GM18858 (cell line): ENCODE data around the gene ZNF526.

Experiments
- ATAC-seq: cut with Tn5 transposase; IDR thresholded peaks from one replicate; pipeline ENCODE4 v1.9.1; 2021; ENCODE audit not compliant: unreplicated experiment

The ZNF526 gene

DNA sequence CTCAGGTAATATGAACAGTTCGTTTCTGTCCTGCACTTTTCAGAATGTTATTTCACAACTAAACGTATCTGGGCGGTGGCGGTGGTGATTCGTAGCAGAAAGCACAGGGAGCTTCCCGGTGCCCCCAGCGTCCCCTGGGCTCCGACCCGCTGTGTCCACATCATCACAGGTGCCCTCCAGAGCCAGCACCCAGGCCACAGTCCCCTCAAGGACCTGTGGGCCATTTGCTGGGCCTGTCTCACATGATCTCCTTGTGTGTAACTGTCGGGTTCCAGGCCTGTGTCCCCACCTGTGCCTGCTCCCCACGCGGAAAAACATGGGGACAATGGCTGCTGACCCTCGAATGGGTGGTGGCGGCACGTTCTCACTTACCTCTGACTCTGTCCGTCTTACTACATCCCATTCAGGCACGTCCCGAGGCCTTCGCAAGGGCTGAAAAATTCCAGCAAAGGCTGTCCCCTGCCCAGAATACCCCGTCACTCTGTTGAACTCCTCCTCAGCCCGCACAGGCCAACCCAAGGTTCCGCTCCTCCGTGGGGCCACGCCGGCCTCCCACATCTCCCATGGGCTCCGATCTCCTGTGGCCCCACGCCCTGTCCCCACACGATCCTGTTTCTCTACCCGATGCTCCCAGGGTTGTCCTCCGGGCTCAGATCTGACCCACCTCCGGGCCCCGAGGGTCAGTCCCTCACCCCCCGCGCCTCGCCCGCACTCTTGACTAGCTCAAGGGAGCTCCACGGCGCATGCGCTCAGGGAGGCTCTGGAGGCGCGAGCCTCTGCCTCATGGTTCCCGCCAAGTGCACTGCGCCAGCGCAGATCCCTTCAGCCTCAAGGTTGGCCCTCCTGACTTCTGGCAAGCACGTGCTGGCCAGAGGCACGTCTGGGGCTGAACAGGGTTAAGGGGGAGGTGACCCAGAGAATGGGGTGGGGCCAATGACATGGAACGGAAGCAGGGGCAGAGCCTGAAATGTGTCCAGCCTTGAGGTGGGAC is 23.8 kb upstream of the ZNF526 start:
- ATAC-seq: no peak

GRCh38 chr19:42197375-42197817 is 22.7 kb upstream of the ZNF526 start:
- ATAC-seq: no peak

DNA sequence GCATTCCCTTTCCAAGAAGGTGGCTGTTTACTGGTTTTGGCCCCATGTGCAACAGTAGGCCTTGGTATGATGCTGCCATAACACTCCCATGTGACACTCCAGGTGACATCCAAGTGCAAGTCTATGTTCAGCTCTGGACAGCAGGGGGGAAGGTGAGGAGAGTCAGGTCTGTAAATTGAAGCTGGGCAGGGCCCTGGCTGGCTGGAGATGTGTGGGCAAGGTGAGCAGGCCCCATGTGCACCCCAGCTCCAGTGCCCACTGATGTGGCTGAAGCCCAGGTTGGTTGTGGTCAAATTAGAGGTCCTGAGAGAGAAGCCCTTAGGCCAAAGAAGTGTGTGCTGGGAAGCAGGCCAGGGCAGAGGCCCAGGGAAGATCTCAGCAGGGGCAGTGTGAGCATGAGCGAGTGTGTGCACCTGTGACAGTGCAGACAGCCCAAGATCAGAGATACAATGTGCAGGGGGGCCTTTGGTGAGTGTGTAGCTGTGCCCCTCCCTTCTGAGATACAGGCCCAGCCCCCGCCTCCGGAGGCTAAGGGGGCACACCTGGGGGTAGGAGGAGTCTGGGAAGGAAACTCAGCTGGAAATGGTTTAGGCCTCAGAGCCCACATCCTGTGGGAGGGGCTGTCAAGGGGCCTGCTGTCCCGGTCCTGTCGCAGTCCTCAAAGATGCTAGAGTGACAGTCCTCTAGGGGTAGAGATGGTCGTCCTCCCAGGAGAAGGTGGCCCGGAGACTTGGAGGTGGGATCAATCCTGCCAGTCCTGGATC is 21.3 kb upstream of the ZNF526 start:
- peak; percentile 38 for ATAC-seq

DNA sequence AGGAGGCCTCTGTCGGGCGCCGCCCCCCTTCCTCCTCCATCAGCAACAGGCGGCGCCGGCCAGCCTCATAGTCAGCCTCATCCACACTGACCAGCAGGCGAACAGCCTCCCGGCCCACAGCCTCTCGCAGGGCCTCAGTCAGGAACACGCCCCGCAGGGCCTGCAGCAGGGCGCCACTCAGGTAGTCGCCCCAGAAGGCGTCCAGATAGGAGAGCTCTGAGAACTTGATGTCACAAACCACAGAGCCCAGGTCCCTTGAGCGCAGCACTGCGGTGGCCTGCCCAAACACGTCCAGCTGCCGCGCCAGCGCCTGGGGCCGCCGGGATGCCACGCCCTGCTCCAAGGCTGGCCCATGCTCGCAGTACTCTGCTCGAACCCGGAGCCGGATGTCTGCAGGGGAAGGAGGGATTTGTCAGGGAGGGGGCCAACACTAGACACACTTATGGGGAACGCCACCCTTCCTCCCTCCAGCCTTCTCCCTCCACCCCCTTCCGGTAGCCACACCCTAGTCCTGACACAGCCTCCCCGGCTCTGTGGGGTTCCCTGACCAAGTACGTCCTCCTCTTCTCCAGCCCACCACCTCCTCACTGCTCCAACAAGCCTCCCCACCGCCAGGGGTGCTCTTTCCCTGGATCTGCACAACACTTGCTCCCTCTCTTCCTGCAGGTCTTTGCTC is 20.5 kb upstream of the ZNF526 start:
- ATAC-seq: no peak

DNA sequence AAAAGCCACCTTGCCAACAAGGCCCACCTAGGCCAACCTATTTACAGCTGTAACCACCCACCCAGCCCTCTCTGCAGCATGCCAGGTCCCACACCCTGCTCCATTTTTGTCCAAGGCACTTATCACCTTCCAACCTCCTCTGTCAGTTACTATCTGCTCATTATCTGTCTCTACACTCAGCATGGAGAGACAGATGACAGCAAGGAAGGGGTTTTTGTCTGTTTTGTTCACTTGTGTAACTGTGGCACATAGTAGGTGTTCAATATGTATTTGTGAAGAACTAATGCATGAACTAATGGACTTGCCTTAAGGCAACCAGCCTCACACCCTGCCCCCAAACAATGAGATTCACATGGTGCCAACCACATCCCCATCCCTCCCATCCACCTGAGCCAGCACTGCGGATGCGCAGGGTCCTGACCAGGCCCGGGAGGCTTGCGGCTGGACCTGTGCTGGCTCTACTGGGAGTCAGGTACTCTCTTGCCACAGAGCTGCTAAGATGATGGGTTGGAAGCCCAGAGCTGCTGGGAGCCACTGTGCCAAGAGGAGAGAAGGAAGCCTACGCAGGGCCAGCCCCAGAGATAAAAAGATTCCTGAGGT is 19.9 kb upstream of the ZNF526 start:
- ATAC-seq: no peak

GRCh38 chr19:42201489-42202289 is 18.4 kb upstream of the ZNF526 start:
- ATAC-seq: no peak

GRCh38 chr19:42202290-42202880 is 17.7 kb upstream of the ZNF526 start:
- ATAC-seq: no peak

DNA sequence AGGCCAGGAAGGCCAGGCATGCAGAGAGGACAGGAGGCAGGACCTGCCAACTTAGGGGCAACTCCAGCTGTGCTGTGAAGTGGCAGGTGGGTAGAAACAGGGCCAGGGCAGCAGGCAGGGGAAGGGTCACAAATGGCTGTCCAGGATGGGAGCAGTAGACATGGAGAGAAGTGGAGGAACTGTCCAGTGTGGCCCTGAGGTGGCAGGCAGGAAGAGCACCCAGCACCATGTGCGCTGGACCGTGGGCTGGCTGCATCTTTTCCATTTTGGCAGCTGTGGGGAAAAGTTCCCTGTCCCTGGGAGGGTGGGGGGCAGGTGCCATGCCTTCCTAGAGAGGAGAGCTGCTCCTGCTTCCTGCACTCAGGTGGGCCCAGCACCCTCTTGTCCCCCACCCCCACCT is 16.4 kb upstream of the ZNF526 start:
- ATAC-seq: no peak

- no peak for ATAC-seq
These were observed 15.4 kb upstream of the ZNF526 start for GRCh38 chr19:42204664-42205063.

GRCh38 chr19:42206871-42207755 is 13.0 kb upstream of the ZNF526 start:
- no peak for ATAC-seq

DNA sequence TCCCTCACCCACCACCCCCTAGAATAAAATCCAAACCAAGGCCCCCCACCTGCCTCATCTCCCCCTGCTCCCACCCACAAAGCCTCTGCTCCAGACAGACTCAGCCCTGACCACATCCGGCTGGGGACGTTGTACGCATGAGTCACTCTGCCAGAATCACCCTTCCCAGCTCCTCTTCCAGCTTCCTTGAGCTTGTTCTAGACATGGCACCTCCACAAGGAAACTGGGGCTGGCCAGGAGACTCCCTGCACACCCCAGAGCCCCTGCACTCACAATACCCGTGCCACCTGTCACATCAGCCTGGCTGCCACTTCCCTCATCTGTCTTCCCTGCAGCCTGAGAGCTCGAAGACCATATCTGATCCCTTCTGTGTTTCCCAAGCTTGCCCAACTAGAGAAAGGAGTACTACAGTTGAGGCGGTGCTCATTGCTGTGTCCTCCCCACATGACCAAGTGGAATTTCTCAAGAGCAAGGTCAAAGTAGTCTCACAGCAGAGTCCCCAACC is 12.3 kb upstream of the ZNF526 start:
- ATAC-seq: no peak

DNA sequence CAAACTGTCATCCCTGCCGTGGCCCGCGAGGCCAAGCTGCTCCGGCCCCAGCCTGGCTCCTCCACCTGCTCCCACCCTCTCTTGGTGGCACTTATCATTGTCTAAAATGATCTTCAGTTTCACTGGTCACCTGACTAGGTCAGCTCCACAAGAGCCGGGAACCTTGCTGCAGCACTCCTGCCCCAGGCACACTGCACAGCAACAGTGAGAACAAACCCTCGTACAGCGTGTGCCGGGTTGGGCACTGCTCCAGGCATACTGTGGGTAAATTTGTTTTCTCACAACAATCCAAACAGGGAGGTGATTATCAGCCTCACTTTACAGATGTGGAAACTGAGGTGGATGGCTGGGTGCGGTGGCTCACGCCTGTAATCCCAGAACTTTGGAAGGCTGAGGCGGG is 11.5 kb upstream of the ZNF526 start:
- ATAC-seq: no peak

- ATAC-seq: no peak
These were observed 7.2 kb upstream of the ZNF526 start for GRCh38 chr19:42212886-42213285.

DNA sequence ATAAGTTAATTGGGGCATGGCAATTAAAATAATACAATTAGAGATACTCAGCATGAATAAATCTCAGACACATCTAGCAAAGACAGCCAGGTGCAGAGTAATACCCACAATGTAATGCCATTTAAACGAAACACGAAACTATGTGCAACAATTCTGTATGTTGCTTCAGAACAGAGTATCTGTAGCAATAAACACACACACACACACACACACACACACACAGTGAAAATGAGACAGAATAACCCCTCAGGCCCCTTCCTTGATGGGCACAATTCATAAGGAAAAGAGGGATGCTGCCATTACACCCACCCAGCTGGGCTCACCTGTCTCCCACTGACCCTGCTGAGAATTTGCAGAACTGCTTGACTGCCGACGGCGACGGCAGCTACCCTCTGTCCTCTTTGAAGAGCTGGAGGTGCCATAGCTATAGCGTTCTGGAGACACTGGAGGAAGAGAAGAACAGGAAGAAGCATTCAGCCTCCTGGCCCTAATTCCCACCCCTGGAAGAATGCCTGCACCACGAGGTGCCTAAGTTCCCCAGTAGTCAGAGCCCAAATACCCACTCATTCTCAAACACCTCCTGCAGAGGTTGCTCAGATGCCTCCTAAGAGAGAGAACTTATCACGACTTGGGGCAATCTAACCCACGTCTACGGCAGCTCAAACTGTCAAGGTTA is 5.2 kb upstream of the ZNF526 start:
- ATAC-seq: no peak

DNA sequence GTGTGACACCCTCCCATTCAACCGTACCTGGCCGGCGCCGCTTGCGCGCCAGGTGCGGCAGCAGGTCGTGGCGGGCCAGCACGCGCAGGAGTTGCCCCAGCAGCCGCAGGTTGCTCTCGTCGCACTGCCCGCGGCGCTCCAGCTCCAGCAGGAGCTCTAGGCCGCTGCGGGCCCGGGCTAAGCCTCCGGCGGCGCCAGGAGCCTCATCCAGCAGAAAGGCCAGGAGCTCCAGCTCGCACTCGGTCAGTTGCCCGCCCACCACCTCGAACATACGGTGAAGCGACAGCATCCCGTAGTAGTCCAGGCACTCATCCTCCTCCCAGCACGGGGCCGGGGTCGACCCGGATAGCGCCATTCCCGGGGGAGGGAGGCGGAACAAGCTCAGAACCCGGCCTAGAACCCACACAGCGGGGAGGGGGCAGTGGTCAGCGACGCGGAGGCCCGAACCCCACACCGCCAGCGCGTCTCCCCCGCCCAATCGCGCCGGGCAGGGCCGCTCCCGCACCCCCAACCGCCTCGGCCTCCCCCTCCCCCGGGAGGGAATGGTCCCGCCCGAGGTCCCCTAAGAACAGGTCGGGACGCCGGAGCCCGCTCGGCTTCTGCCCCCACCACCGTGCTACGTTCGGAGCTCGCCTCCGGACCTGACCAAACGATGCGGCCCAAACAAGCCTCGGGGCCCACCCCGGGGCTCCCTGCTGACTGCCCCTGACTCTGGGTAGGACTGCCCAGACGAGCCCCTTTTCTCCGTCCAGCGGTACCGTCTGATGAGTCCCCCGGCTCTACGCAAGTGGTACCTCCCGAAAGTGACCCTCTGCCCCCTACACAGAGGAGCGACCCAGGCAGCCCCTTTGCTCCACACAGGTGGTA is 3.2 kb upstream of the ZNF526 start:
- ATAC-seq: no peak

DNA sequence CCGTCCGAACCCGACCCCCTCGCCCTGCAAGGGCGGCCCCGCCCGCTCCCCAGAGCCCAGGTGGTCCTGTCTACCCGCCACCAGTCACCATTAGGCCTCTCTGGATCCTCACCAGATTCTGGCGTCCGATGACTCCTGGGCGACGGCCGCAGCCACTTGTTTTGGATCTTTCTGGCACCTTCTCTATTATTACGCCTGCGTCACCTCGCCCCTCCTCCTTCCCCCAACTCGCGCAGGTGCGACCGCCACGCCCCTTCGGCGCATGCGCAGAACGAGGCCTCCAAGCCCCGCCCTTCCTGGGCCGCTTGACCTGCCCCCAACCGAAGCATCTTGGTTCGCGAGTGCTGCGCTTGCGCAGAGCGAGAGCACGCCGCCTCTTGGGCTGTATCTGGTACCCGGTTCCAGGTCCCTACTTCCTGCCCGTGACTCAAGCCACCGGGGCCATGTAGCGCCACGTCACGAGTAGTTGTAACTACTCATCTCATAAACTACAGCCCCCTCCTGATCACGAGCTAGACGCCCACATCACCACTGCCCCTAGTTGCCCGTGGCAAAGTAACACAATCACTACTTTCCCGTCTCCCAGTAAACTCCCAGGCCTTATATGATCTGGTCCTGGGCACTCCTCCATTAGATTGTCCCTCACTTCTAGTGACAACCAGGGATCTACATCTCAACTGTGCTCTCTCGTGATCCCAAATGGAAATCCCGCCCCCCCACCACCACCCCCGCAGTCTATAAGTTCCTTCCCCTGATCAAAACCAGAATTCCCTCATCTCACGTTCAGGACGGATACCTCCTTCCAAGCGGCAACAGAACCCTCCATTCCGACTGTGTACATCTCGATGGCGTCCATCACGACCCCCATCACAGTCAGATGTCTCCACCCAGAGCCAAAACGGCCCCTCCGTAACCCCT is 2.3 kb upstream of the ZNF526 start, which contains the start of gene DEDD2:
Gene DEDD2, minus strand, starts transcription at position 158 of the 918 bp plus-strand sequence. CDS start 670 bp downstream, outside the sequence.
- peak; percentile 50 for ATAC-seq
